GM10266 (cell line): ENCODE data around the gene PPM1H.

ENCODE experiments used
- DNase-seq: peaks from one replicate; pipeline ENCODE4 v3.0.0; 2012; ENCODE audit errors: extremely low spot score
- CTCF ChIP-seq: IDR thresholded peaks from 2 replicates; pipeline ENCODE4 v1.5.1; 2012; ENCODE audit warnings: mild to moderate bottlenecking, low read depth; ENCODE audit not compliant: control insufficient read depth, insufficient read depth; ENCODE audit errors: missing control alignments

The PPM1H gene

GRCh38 chr12:62866451-62867082 is 68.4 kb downstream of the PPM1H start:
- TF ChIP-seq CTCF: no peak
- no peak for DNase-seq

GRCh38 chr12:62865937-62866336 is 69.0 kb downstream of the PPM1H start:
- no peak for DNase-seq
- no peak for TF ChIP-seq CTCF

- no peak for TF ChIP-seq CTCF
- no peak for DNase-seq
These were observed 69.9 kb downstream of the PPM1H start for GRCh38 chr12:62865065-62865464.

GRCh38 chr12:62862259-62862881 is 72.6 kb downstream of the PPM1H start:
- DNase-seq: no peak
- TF ChIP-seq CTCF: no peak

- TF ChIP-seq CTCF: no peak
- DNase-seq: no peak
These were observed 73.4 kb downstream of the PPM1H start for GRCh38 chr12:62861586-62861985.

- DNase-seq: no peak
- no peak for TF ChIP-seq CTCF
These were observed 74.2 kb downstream of the PPM1H start for GRCh38 chr12:62860501-62861411.
